WTC11 (cell line): Measurements from ENCODE around the gene FBRS. TPM values are rescaled to one million over a fixed set of nuclear protein-coding genes. Genes with fewer than 3 reads are reported as not detected.

ENCODE experiments used
- ATAC-seq: fragments of 200-7000 bp; cut with Tn5 transposase; 2 replicates; pipeline ENCODE4 v1.10.0; 2021; ENCODE audit warnings: mild to moderate bottlenecking, moderate library complexity
- CTCF ChIA-PET: fragments of 300-600 bp; sonication (Branson Sonifier 250); formaldehyde crosslinking; loops from one replicate; lab custom pipeline; 2021; ENCODE audit warnings: antibody characterized with exemption; lab: Charles Lee
- POLR2A ChIA-PET: fragments of 350-600 bp; sonication (Branson Sonifier 250); formaldehyde crosslinking; loops from one replicate; lab custom pipeline; 2021; ENCODE audit warnings: antibody characterized with exemption; lab: Charles Lee
- DNase-seq: peaks from one replicate; pipeline ENCODE4 v3.0.0; 2021; ENCODE audit warnings: low spot score
- H3K27ac Mint-ChIP-seq: 2 replicates; pipeline ENCODE4 v1.8.0; 2021; ENCODE audit warnings: mixed read lengths
- H3K27me3 Mint-ChIP-seq: 2 replicates; pipeline ENCODE4 v1.8.0; 2021; ENCODE audit warnings: low read depth, mild to moderate bottlenecking, moderate library complexity, mixed read lengths
- H3K36me3 Mint-ChIP-seq: 2 replicates; pipeline ENCODE4 v1.8.0; 2021; ENCODE audit warnings: mixed read lengths
- H3K4me1 Mint-ChIP-seq: 2 replicates; pipeline ENCODE4 v1.8.0; 2022; ENCODE audit warnings: mixed read lengths
- H3K4me3 Mint-ChIP-seq: 2 replicates; pipeline ENCODE4 v1.8.0; 2021; ENCODE audit warnings: mild to moderate bottlenecking, moderate library complexity, mixed read lengths
- H3K9me3 Mint-ChIP-seq: 2 replicates; pipeline ENCODE4 v1.8.0; 2021; ENCODE audit warnings: mixed read lengths
- HMGA2 ChIP-seq: fragments of 250-450 bp; sonication (Bioruptor Pico); IDR thresholded peaks from 2 replicates; pipeline ENCODE4 v1.4.0; 2021; ENCODE audit warnings: mild to moderate bottlenecking, moderate library complexity
- IRF2 ChIP-seq: sonication (generic); formaldehyde crosslinking; IDR thresholded peaks from 2 replicates; pipeline ENCODE4 v1.8.0; 2022; ENCODE audit warnings: low read depth, missing genetic modification reagents, borderline replicate concordance
- JAZF1 ChIP-seq: fragments of 250-450 bp; sonication (Bioruptor Pico); IDR thresholded peaks from 2 replicates; pipeline ENCODE4 v1.9.0; 2021; ENCODE audit warnings: moderate library complexity, mild to moderate bottlenecking, inconsistent platforms
- MYBL2 ChIP-seq: sonication (generic); formaldehyde crosslinking; IDR thresholded peaks from 2 replicates; pipeline ENCODE4 v1.8.1; 2023; ENCODE audit warnings: mild to moderate bottlenecking, moderate library complexity, missing genetic modification reagents
- NFE2L1 ChIP-seq: sonication (generic); formaldehyde crosslinking; IDR thresholded peaks from 2 replicates; pipeline ENCODE4 v1.8.1; 2023; ENCODE audit warnings: missing genetic modification reagents
- ZNF219 ChIP-seq: sonication (generic); formaldehyde crosslinking; IDR thresholded peaks from 2 replicates; pipeline ENCODE4 v1.8.0; 2023; ENCODE audit warnings: missing genetic modification reagents, mild to moderate bottlenecking, borderline replicate concordance
- ZNF396 ChIP-seq: fragments of 250-450 bp; sonication (Bioruptor Pico); IDR thresholded peaks from 2 replicates; pipeline ENCODE4 v1.8.0; 2021; ENCODE audit warnings: mild to moderate bottlenecking, moderate library complexity, borderline replicate concordance
- total RNA-seq: library from RNA; stranded (reverse); gene quantifications from 3 replicates; pipeline ENCODE4 v1.2.3, GENCODE V29; 2021
- TF ChIP-seq, protein P1 (sequence below): fragments of 250-450 bp; sonication (Bioruptor Pico); conservative IDR thresholded peaks from 2 replicates; pipeline ENCODE4 v1.9.0; 2021; ENCODE audit warnings: mild to moderate bottlenecking
- TF ChIP-seq, protein P2 (sequence below): fragments of 250-450 bp; sonication (Bioruptor Pico); IDR thresholded peaks from 2 replicates; pipeline ENCODE4 v1.9.0; 2021; ENCODE audit warnings: mild to moderate bottlenecking
- TF ChIP-seq, protein P3 (sequence below): sonication (generic); formaldehyde crosslinking; IDR thresholded peaks from 2 replicates; pipeline ENCODE4 v1.8.0; 2022; ENCODE audit warnings: missing genetic modification reagents
- TF ChIP-seq, protein P4 (sequence below): sonication (generic); formaldehyde crosslinking; IDR thresholded peaks from 2 replicates; pipeline ENCODE4 v1.8.0; 2023; ENCODE audit warnings: missing genetic modification reagents
- TF ChIP-seq, protein P5 (sequence below): sonication (generic); formaldehyde crosslinking; IDR thresholded peaks from 2 replicates; pipeline ENCODE4 v1.8.1; 2023; ENCODE audit warnings: mild to moderate bottlenecking, moderate library complexity, missing genetic modification reagents
- TF ChIP-seq, protein P6 (sequence below): sonication (generic); formaldehyde crosslinking; IDR thresholded peaks from 2 replicates; pipeline ENCODE4 v1.8.1; 2023; ENCODE audit warnings: mild to moderate bottlenecking, missing genetic modification reagents
- TF ChIP-seq, protein P7 (sequence below): sonication (generic); formaldehyde crosslinking; IDR thresholded peaks from 2 replicates; pipeline ENCODE4 v1.8.0; 2023; ENCODE audit warnings: missing genetic modification reagents, mild to moderate bottlenecking, borderline replicate concordance
- TF ChIP-seq, protein P8 (sequence below): sonication (generic); formaldehyde crosslinking; IDR thresholded peaks from 2 replicates; pipeline ENCODE4 v1.8.1; 2022; ENCODE audit warnings: mild to moderate bottlenecking, moderate library complexity, missing genetic modification reagents

Gene FBRS
- total RNA-seq, 1 experiment from 2014 or later = 23.2 TPM

DNA sequence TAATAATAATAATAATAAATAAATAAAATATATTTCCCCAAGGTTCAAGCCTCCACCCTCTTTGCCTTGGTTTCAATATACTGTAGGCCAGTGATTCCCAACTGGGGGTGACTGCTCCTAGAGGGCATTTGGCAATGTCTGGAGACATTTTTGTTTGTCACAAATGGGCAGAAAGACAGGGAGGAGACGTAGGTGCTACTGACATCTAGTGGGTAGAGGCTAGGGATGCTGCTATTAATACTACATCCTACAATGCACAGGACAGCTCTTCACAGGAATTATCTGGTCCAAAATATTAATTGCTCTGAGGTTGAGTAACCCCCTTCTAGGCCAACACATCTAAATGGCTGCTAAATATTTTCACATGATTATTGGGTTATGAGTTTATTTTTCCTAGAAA, 20.3 kb upstream of the FBRS start:
- POLR2A ChIA-PET = interaction anchor here (1.4 kb wide), 1 partner anchor 21 kb away, joined by 3 read pairs; the partner anchor contains the start of gene FBRS
- Mint-ChIP-seq H3K4me3 (no peak overlapping the region), H3K27ac (no peak overlapping the region)
- TF ChIP-seq ZNF219 (CRISPR knock-in tag) (no peak), HMGA2 (CRISPR knock-in tag) (peak; percentile 65)
- TF ChIP-seq, protein P1, sequence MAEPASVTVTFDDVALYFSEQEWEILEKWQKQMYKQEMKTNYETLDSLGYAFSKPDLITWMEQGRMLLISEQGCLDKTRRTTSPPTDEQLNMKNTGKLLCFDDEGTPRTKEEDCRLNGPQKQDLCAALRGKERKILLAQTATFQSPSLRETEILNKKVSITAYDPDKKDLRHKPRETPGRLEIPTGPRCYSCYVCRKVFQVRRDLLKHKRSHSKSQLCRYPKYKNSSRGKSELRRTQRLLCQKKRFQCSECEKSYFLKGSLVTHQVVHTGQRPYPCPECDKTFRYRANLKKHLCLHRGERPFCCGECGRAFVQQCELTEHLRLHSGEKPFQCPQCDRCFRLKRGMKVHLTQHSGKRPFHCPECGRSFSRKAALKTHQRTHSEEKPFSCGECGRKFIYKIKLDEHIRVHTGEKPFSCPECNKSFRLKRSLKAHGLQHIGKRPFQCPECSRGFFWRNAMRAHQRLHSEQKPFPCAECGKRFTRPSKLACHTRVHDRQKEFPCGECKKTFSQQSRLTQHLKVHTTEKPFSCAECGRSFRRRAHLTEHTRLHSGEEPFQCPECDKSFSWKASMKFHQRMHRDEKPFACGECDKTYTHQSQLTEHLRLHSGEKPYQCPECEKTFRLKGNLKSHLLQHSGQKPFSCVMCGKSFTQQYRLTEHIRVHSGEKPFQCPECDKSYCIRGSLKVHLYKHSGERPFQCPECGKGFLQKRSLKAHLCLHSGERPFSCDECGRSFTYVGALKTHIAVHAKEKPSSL (CRISPR knock-in tag) = no peak
- TF ChIP-seq, protein P2, sequence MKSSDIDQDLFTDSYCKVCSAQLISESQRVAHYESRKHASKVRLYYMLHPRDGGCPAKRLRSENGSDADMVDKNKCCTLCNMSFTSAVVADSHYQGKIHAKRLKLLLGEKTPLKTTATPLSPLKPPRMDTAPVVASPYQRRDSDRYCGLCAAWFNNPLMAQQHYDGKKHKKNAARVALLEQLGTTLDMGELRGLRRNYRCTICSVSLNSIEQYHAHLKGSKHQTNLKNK (CRISPR knock-in tag) = no peak
- TF ChIP-seq, all 79 proteins: peak for 1
- Mint-ChIP-seq H3K9me3 (no peaks in the 10 kb centered on the region), H3K4me1 (peaks cover 7% of the 10 kb centered on the region), H3K36me3 (no peaks in the 10 kb centered on the region), H3K27me3 (peaks cover 3% of the 10 kb centered on the region)
- DNase-seq (no peak), ATAC-seq (peak; percentile 16)
- CTCF ChIA-PET = interaction anchor here (0.6 to 3.7 kb wide), 9 partner anchors 8 to 208 kb away, joined by 3 to 18 read pairs (median 5); partner anchors contain the start of genes DCTPP1, FBRS and PRR14

DNA sequence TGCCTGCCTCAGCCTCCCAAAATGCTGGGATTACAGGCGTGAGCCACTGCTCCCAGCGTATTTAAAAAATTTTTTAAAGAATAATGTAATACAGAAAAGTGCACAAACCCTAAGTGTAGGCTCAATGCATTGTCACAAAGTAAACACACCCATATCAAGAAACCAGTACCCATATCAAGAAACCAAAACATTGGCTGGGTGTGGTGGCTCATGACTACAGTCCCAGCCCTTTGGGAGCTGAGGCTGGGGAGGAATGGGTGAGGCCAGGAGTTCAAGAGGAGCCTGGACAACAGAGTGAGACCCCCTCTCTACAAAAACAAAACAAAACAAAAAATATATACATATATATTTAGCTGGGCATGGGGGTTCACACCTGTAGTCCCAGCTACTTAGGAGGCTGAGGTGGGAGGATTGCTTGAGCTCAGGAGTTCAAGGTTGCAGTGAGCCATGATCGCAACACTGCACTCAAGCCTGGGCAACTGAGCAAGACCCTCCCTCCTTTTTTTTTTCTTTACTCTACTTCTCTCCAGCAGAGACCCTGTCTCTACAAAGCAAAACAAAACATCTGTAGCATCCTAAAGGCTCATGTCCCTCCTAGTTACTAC, 16.8 kb upstream of the FBRS start:
- no peaks in the 10 kb centered on the region for H3K9me3 Mint-ChIP-seq
- no peaks in the 10 kb centered on the region for H3K36me3 Mint-ChIP-seq
- ATAC-seq (no peak), DNase-seq (no peak)
- CTCF ChIA-PET = interaction anchor here (1.2 to 2.0 kb wide), 5 partner anchors 9 to 498 kb away, joined by 3 to 6 read pairs (median 3); partner anchors contain the start of genes FBRS and PRR14
- H3K4me3 Mint-ChIP-seq = no peak overlapping the region
- POLR2A ChIA-PET = no interaction called here
- peaks cover 24% of the 10 kb centered on the region for H3K27me3 Mint-ChIP-seq
- H3K4me1 Mint-ChIP-seq = no peaks in the 10 kb centered on the region
- no peak overlapping the region for H3K27ac Mint-ChIP-seq
- TF ChIP-seq HMGA2 (CRISPR knock-in tag) (no peak), NFE2L1 (no peak), JAZF1 (CRISPR knock-in tag) (no peak), IRF2 (no peak), ZNF396 (CRISPR knock-in tag) (no peak), MYBL2 (no peak)
- TF ChIP-seq, protein P3, sequence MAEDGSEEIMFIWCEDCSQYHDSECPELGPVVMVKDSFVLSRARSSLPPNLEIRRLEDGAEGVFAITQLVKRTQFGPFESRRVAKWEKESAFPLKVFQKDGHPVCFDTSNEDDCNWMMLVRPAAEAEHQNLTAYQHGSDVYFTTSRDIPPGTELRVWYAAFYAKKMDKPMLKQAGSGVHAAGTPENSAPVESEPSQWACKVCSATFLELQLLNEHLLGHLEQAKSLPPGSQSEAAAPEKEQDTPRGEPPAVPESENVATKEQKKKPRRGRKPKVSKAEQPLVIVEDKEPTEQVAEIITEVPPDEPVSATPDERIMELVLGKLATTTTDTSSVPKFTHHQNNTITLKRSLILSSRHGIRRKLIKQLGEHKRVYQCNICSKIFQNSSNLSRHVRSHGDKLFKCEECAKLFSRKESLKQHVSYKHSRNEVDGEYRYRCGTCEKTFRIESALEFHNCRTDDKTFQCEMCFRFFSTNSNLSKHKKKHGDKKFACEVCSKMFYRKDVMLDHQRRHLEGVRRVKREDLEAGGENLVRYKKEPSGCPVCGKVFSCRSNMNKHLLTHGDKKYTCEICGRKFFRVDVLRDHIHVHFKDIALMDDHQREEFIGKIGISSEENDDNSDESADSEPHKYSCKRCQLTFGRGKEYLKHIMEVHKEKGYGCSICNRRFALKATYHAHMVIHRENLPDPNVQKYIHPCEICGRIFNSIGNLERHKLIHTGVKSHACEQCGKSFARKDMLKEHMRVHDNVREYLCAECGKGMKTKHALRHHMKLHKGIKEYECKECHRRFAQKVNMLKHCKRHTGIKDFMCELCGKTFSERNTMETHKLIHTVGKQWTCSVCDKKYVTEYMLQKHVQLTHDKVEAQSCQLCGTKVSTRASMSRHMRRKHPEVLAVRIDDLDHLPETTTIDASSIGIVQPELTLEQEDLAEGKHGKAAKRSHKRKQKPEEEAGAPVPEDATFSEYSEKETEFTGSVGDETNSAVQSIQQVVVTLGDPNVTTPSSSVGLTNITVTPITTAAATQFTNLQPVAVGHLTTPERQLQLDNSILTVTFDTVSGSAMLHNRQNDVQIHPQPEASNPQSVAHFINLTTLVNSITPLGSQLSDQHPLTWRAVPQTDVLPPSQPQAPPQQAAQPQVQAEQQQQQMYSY (CRISPR knock-in tag) = no peak
- TF ChIP-seq, protein P4, sequence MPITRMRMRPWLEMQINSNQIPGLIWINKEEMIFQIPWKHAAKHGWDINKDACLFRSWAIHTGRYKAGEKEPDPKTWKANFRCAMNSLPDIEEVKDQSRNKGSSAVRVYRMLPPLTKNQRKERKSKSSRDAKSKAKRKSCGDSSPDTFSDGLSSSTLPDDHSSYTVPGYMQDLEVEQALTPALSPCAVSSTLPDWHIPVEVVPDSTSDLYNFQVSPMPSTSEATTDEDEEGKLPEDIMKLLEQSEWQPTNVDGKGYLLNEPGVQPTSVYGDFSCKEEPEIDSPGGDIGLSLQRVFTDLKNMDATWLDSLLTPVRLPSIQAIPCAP = no peak
- TF ChIP-seq, protein P5, sequence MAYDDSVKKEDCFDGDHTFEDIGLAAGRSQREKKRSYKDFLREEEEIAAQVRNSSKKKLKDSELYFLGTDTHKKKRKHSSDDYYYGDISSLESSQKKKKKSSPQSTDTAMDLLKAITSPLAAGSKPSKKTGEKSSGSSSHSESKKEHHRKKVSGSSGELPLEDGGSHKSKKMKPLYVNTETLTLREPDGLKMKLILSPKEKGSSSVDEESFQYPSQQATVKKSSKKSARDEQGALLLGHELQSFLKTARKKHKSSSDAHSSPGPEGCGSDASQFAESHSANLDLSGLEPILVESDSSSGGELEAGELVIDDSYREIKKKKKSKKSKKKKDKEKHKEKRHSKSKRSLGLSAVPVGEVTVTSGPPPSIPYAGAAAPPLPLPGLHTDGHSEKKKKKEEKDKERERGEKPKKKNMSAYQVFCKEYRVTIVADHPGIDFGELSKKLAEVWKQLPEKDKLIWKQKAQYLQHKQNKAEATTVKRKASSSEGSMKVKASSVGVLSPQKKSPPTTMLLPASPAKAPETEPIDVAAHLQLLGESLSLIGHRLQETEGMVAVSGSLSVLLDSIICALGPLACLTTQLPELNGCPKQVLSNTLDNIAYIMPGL (CRISPR knock-in tag) = no peak
- TF ChIP-seq, protein P6, sequence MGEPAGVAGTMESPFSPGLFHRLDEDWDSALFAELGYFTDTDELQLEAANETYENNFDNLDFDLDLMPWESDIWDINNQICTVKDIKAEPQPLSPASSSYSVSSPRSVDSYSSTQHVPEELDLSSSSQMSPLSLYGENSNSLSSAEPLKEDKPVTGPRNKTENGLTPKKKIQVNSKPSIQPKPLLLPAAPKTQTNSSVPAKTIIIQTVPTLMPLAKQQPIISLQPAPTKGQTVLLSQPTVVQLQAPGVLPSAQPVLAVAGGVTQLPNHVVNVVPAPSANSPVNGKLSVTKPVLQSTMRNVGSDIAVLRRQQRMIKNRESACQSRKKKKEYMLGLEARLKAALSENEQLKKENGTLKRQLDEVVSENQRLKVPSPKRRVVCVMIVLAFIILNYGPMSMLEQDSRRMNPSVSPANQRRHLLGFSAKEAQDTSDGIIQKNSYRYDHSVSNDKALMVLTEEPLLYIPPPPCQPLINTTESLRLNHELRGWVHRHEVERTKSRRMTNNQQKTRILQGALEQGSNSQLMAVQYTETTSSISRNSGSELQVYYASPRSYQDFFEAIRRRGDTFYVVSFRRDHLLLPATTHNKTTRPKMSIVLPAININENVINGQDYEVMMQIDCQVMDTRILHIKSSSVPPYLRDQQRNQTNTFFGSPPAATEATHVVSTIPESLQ (CRISPR knock-in tag) = no peak
- TF ChIP-seq, protein P7, sequence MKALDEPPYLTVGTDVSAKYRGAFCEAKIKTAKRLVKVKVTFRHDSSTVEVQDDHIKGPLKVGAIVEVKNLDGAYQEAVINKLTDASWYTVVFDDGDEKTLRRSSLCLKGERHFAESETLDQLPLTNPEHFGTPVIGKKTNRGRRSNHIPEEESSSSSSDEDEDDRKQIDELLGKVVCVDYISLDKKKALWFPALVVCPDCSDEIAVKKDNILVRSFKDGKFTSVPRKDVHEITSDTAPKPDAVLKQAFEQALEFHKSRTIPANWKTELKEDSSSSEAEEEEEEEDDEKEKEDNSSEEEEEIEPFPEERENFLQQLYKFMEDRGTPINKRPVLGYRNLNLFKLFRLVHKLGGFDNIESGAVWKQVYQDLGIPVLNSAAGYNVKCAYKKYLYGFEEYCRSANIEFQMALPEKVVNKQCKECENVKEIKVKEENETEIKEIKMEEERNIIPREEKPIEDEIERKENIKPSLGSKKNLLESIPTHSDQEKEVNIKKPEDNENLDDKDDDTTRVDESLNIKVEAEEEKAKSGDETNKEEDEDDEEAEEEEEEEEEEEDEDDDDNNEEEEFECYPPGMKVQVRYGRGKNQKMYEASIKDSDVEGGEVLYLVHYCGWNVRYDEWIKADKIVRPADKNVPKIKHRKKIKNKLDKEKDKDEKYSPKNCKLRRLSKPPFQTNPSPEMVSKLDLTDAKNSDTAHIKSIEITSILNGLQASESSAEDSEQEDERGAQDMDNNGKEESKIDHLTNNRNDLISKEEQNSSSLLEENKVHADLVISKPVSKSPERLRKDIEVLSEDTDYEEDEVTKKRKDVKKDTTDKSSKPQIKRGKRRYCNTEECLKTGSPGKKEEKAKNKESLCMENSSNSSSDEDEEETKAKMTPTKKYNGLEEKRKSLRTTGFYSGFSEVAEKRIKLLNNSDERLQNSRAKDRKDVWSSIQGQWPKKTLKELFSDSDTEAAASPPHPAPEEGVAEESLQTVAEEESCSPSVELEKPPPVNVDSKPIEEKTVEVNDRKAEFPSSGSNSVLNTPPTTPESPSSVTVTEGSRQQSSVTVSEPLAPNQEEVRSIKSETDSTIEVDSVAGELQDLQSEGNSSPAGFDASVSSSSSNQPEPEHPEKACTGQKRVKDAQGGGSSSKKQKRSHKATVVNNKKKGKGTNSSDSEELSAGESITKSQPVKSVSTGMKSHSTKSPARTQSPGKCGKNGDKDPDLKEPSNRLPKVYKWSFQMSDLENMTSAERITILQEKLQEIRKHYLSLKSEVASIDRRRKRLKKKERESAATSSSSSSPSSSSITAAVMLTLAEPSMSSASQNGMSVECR (CRISPR knock-in tag) = no peak
- TF ChIP-seq, protein P8, sequence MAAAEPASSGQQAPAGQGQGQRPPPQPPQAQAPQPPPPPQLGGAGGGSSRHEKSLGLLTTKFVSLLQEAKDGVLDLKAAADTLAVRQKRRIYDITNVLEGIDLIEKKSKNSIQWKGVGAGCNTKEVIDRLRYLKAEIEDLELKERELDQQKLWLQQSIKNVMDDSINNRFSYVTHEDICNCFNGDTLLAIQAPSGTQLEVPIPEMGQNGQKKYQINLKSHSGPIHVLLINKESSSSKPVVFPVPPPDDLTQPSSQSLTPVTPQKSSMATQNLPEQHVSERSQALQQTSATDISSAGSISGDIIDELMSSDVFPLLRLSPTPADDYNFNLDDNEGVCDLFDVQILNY (CRISPR knock-in tag) = no peak
